K562 (cell line): ENCODE measurements around the gene TDRD9. TPM values are rescaled to one million over a fixed set of nuclear protein-coding genes. Genes with fewer than 3 reads are reported as not detected.

Source experiments
- ATAC-seq: fragments of 200-7000 bp; cut with Tn5 transposase; 3 replicates; pipeline ENCODE4 v1.9.1; 2020; ENCODE audit warnings: moderate library complexity
- BruUV-seq: library from RNA; stranded (reverse); fragments of 400-500 nt; replicated peaks from 2 replicates; lab custom pipeline; 2021; lab: Mats Ljungman, UMichigan
- CTCF ChIA-PET: fragments of 300-600 bp; formaldehyde crosslinking; extraction: SDS; loops from one replicate; lab custom pipeline; 2021; ENCODE audit warnings: low intra/inter-chr PET ratio; lab: Yijun Ruan, JAX
- POLR2A ChIA-PET: fragments of 300-600, 350-650 bp; sonication (Branson Sonifier 250); formaldehyde crosslinking; extraction: SDS; loops from one replicate; lab custom pipeline; 2021; ENCODE audit warnings: antibody characterized with exemption, inconsistent platforms; lab: Yijun Ruan, JAX
- DNase-seq, 4 experiments: peaks; one replicate each; pipeline versions ENCODE4 v3.0.0 to v3.0.0-alpha.2; 2011 to 2018; ENCODE audit warnings: low spot score in 3 of 4, mixed read lengths in 3 of 4; ENCODE audit errors: extremely low read depth in 1 of 4
- FAIRE-seq: peaks from 2 replicates; lab custom pipeline; 2011; peaks lifted over from hg19 to GRCh38; lab: Jason Lieb, UNC
- H2AFZ ChIP-seq: 2 replicates; pipeline ENCODE4 v1.6.0; 2011; ENCODE audit warnings: low read depth, low read length, control low read depth, inconsistent platforms
- H3K27ac ChIP-seq: fragments of 200-600 bp; 3 replicates; pipeline ENCODE4 v1.8.0; 2011; ENCODE audit warnings: low read depth, mild to moderate bottlenecking, control low read depth, inconsistent platforms, low read length, moderate library complexity, mixed read lengths; ENCODE audit errors: extremely low read depth
- H3K27me3 ChIP-seq, 2 experiments: fragments of 300-600 bp in 1 of 2; 2 replicates in 1 of 2; 3 replicates in 1 of 2; pipeline versions ENCODE4 v1.6.0 to v1.8.0; 2011; ENCODE audit warnings: inconsistent platforms in 2 of 2, low read length in 2 of 2, mild to moderate bottlenecking in 1 of 2, mixed read lengths in 1 of 2, moderate library complexity in 1 of 2; ENCODE audit not compliant: control insufficient read depth in 2 of 2, insufficient read depth in 2 of 2
- H3K36me3 ChIP-seq: fragments of 300-600 bp; 3 replicates; pipeline ENCODE4 v1.8.0; 2011; ENCODE audit warnings: mild to moderate bottlenecking, low read length, inconsistent platforms; ENCODE audit not compliant: control insufficient read depth, insufficient read depth
- H3K4me1 ChIP-seq, 2 experiments: fragments of 200-600 bp in 1 of 2; replicated peaks in 1 of 2; 2 replicates in 1 of 2; 3 replicates in 1 of 2; pipeline versions ENCODE4 v1.5.1 to v1.8.0; 2011; ENCODE audit warnings: inconsistent platforms in 2 of 2, low read length in 2 of 2, mild to moderate bottlenecking in 1 of 2, mixed read lengths in 1 of 2, moderate library complexity in 1 of 2; ENCODE audit not compliant: control insufficient read depth in 2 of 2, insufficient read depth in 2 of 2
- H3K4me2 ChIP-seq: 2 replicates; pipeline ENCODE4 v1.6.1; 2011; ENCODE audit warnings: low read length, control low read depth, inconsistent platforms, mixed read lengths; ENCODE audit not compliant: insufficient read depth
- H3K4me3 ChIP-seq: fragments of 200-600 bp; sonication (generic), shearing (Covaris generic); 2 replicates; pipeline ENCODE4 v1.5.1; 2016; ENCODE audit warnings: control low read depth, inconsistent platforms
- H3K79me2 ChIP-seq: fragments of 200-600 bp; 3 replicates; pipeline ENCODE4 v1.8.0; 2011; ENCODE audit warnings: low read length, inconsistent platforms; ENCODE audit not compliant: control insufficient read depth, insufficient read depth
- H3K9ac ChIP-seq, 2 experiments: 2 replicates each; pipeline versions ENCODE4 v1.6.0 to v1.6.1; 2011; ENCODE audit warnings: low read depth in 2 of 2, low read length in 2 of 2, control low read depth in 1 of 2, inconsistent platforms in 1 of 2, mild to moderate bottlenecking in 1 of 2, mixed read lengths in 1 of 2; ENCODE audit not compliant: insufficient read depth in 1 of 2
- H3K9me1 ChIP-seq: one replicate; pipeline ENCODE4 v1.6.0; 2011; ENCODE audit warnings: inconsistent platforms, mild to moderate bottlenecking, low read length, moderate library complexity; ENCODE audit not compliant: control insufficient read depth, insufficient read depth
- H3K9me3 ChIP-seq: replicated peaks from 2 replicates; pipeline ENCODE4 v1.5.1; 2011; ENCODE audit warnings: low read depth, low read length, inconsistent platforms; ENCODE audit not compliant: control insufficient read depth, insufficient read depth
- H4K20me1 ChIP-seq: replicated peaks from 2 replicates; pipeline ENCODE4 v1.6.1; 2011; ENCODE audit warnings: low read length, inconsistent platforms, mixed read lengths; ENCODE audit not compliant: control insufficient read depth, insufficient read depth
- NRF1 ChIP-seq, 2 experiments: fragments of 450-650 bp; IDR thresholded peaks in 1 of 2; conservative IDR thresholded peaks in 1 of 2; 2 replicates each; pipeline ENCODE4 v1.6.1; 2014; ENCODE audit warnings: mild to moderate bottlenecking in 2 of 2
- RFX5 ChIP-seq: IDR thresholded peaks from 2 replicates; pipeline ENCODE4 v1.6.1; 2011; ENCODE audit warnings: low read depth, mild to moderate bottlenecking, improper control_type of control experiment, low read length
- SLC30A9 ChIP-seq: fragments of 250-450 bp; sonication (Bioruptor Pico); IDR thresholded peaks from 2 replicates; pipeline ENCODE4 v1.8.0; 2022; ENCODE audit warnings: mild to moderate bottlenecking, moderate library complexity
- SMARCB1 ChIP-seq: IDR thresholded peaks from 2 replicates; pipeline ENCODE4 v1.6.1; 2011; ENCODE audit warnings: improper control_type of control experiment, low read depth; ENCODE audit not compliant: insufficient read length
- WGBS: fragments of 100-300 bp; shearing (Covaris generic); methylation state at CpG from one replicate; pipeline ENCODE4 v1.1.6; 2016; ENCODE audit warnings: low coverage, mixed read lengths; ENCODE audit not compliant: insufficient coverage; ENCODE audit errors: missing lambda C conversion rate; 5-methylcytosine and 5-hydroxymethylcytosine counted together
- in situ Hi-C: fragments of 300-500 bp; cut with MboI; formaldehyde crosslinking; loops from 4 replicates; pipeline ENCODE4 v1.15.0; 2018; ENCODE audit warnings: inconsistent platforms, mixed read lengths
- intact Hi-C: fragments of 100-400 bp; cut with micrococcal nuclease; formaldehyde crosslinking; loops from 2 replicates; pipeline ENCODE4 v1.14.2; 2022
- polyA plus RNA-seq, 8 experiments: library from polyadenylated mRNA; depleted of rRNA in 4 of 8; stranded (reverse) in 5 of 8; unstranded in 3 of 8; fragments of >200 nt; fragmentation: Nextera tagmentation in 2 of 8; fragmentation: Illumina TruSeq in 1 of 8; extraction: Ambion mirVana in 2 of 8; extraction: Trizol in 1 of 8; gene quantifications; 2 replicates each; pipeline versions ENCODE4 v1.2.1 to v1.2.3, GENCODE V29; 2011 to 2014; ENCODE audit warnings: inconsistent platforms in 1 of 8, missing spikeins in 1 of 8
- total RNA-seq, 7 experiments: library from RNA; depleted of rRNA in 6 of 7; stranded (reverse); fragments of >200 nt in 6 of 7; fragmentation: Illumina TruSeq in 2 of 7; extraction: Trizol in 2 of 7; gene quantifications; 2 replicates each; pipeline versions ENCODE4 v1.2.1 to v1.2.3, GENCODE V29; 2011 to 2021; ENCODE audit warnings: low replicate concordance in 1 of 7

TDRD9 gene
- total and polyA plus RNA-seq, 9 of the 15 experiments (the other 6 are each of a cell fraction or from before 2014, with no cell fraction given), result 0.04 to 0.14 (median 0.04) TPM; not detected in 5

DNA sequence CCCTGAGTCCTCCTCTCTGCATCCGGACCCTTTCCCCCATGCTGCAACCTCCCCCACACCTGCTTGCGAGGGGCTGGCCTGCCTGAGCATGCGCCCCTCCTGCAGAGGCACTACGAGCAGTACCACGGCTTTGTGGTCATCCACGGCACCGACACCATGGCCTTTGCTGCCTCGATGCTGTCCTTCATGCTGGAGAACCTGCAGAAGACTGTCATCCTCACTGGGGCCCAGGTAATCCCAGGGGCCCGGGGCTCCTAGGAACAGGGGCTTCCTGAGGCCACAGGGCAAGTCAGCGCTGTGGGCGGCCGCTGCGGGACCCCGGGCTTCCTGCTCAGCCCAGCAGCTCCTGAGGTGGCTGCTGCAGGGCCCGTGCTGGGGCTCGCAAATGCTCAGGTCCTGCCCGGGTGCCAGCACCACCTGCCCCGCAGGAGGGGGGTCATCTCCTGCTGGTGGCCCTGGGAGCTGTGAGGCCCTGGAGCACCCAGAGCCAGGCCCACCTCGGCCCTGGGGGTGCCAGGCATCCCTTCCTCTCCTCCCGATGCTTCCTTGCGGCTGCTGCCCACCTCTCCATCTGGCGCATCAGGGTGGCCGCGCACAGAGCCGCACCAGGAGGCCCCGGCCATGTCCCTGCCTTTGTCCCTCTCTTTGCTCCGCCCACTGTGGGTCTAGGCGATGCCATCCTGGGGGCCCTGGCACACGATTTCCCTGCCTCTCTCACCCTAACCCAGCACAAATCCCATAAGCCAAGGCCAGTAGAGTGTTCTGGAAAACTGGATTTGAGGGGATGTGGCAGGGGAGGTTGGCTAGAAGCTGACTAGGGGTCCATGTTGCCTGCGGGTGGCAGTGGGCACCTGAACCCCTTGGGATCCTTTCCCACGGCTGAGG lies 167.4 kb downstream of the TDRD9 start:
- no peak for FAIRE-seq
- in situ Hi-C loops, result no loop called here
- no peaks in the 10 kb centered on the region for H3K36me3 ChIP-seq
- H3K9ac ChIP-seq, result no peak overlapping the region
- H3K4me3 ChIP-seq, result no peak overlapping the region
- H3K9me3 ChIP-seq, result no peaks in the 10 kb centered on the region
- H3K79me2 ChIP-seq, result no peaks in the 10 kb centered on the region
- no peaks in the 10 kb centered on the region; a peak in 1 of 5 replicates for H3K27me3 ChIP-seq
- ChIA-PET POLR2A (interaction anchor here (0.6 kb wide), 1 partner anchor 392 kb away, joined by 4 read pairs; no protein-coding TSS in a partner anchor), CTCF (interaction anchor here (2.3 kb wide), 1 partner anchor 544 kb away, joined by 12 read pairs; no protein-coding TSS in a partner anchor)
- DNase-seq, result no peak
- peaks cover 0 to 25% of the 10 kb centered on the region in 2 experiments; a peak in 2 of 5 replicates for H3K4me1 ChIP-seq
- no peaks in the 10 kb centered on the region for H4K20me1 ChIP-seq
- no peak for ATAC-seq
- WGBS, result 11% methylated on average over 13 of the region's 31 CpGs
- intact Hi-C loops, result no loop called here
- no peaks in the 10 kb centered on the region for H3K9me1 ChIP-seq
- H3K27ac ChIP-seq, result no peak overlapping the region
- no peak for TF ChIP-seq SMARCB1
- peak; percentile 24 to 39; a peak in 2 of 4 replicates for TF ChIP-seq NRF1 (conservative IDR thresholded peaks at IDR 0.05 in 1 of 2, IDR thresholded peaks at IDR 0.05 in 1 of 2)
- TF ChIP-seq RFX5, result no peak
- TF ChIP-seq SLC30A9 (CRISPR knock-in tag), result no peak
- TF ChIP-seq, all 486 proteins: peak for 1
- no TSS peak for BruUV-seq
- Histone ChIP-seq H3K4me2 (no peak overlapping the region), H2AFZ (no peak overlapping the region)
